B cell (primary cell): ENCODE data around the gene AMIGO2.

Experiments used
- CTCF ChIP-seq: fragments of 200-600 bp; IDR thresholded peaks from one replicate; pipeline ENCODE4 v1.8.0; 2022; ENCODE audit warnings: antibody characterized with exemption, mild to moderate bottlenecking
- EZH2 ChIP-seq: IDR thresholded peaks from 2 replicates; pipeline ENCODE4 v1.6.1; 2012; ENCODE audit warnings: borderline replicate concordance, low read depth, mild to moderate bottlenecking, moderate library complexity, low read length; ENCODE audit not compliant: insufficient read depth, poor library complexity, severe bottlenecking

GRCh38 chr12:47087088-47087688 lies 7.4 kb upstream of the AMIGO2 start:
- TF ChIP-seq CTCF (no peak), EZH2 (no peak)
